HG03558 (cell line): ENCODE data around the gene CENPA.
"Not testable (repeated sequence)": the region's sequence is repeated elsewhere in the genome, so short reads cannot be mapped to it uniquely, and the experiment has no call there.

ENCODE experiments used
- ATAC-seq: cut with Tn5 transposase; IDR thresholded peaks from one replicate; pipeline ENCODE4 v1.9.1; 2021; ENCODE audit warnings: moderate number of reproducible peaks; ENCODE audit not compliant: unreplicated experiment; ENCODE audit errors: extremely low read depth

The CENPA gene

GRCh38 chr2:26784570-26785234 lies 1.2 kb upstream of the CENPA start:
- ATAC-seq: no peak

- ATAC-seq: no peak
Observed at GRCh38 chr2:26786207-26787028, 562 bp downstream of the CENPA start.

GRCh38 chr2:26792720-26793119 lies 6.9 kb downstream of the CENPA start:
- ATAC-seq: no peak

- ATAC-seq: no peak
Observed at GRCh38 chr2:26793518-26793917, 7.7 kb downstream of the CENPA start.

- ATAC-seq: not testable (repeated sequence)
Observed at GRCh38 chr2:26795135-26795534, 9.3 kb downstream of the CENPA start.

GRCh38 chr2:26801328-26801727 lies 15.5 kb downstream of the CENPA start:
- no peak for ATAC-seq

DNA sequence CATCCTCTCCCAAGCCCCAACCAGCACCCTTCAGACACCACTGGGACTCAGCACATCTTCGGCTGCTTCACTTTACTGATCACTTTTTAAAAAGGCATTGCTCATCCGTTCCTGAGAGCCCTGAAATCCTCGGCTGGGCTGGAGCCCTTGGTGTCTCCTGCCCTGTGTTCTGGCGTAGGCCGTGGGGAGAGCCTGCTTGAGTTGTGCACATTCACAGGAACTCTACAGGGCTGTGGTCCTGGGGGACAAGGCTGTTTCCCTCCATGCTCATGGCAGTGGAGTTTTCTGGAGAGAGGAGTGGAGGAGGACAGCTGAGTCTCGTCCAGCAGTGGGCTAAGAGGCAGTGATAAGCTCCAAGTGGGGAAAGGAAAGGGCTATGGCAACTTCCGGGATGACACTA lies 15.9 kb downstream of the CENPA start:
- no peak for ATAC-seq

DNA sequence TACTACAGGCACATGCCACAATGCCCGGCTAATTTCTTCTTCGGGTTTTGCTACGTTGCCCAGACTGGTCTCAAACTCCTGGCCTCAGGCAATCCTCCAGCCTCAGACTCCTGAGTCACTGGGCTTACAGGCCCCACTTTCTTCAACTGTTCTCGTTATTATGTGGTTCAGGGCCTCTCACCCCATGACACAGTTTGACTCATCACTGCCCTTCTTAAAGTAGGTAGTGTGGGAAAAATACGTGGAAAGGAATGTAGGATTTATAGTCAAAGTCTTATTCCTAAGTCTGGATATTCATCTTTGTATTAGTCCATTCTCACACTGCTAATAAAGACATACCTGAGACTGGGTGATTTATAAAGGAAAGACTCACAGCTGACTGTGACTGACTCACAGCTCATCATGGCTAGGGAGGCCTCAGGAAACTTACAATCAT lies 19.4 kb downstream of the CENPA start:
- ATAC-seq: no peak

DNA sequence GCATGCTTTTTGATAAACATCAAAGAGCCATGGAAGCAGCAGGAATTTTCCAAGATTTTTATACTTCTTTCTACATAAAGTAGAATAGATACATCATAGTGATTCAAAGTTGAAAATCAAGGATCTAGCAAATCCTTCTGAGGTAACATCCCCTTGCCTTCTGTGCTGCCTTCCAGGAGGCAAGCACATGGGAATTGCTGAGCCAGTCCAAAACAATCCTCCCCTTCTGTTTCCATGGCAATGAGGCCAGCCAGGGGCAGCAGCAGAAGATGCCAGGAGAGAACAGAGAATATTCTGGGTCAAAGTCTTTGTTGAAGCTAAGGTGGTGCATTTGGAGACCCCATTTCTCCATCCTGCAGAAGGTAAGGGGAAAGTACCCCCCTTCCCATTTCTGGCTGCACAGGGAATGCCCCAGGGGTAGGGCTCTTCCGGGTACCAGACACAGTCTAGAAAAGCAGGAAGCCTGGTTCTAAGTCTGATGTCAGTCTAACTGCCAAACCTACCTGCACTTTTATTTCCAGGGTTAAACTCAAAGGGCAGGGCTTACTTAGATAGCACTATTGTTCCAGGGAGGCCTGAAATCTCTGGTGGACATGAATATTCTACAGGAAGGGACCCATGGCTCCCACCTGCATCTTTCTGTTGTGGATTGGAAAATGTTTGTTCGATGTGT lies 22.1 kb downstream of the CENPA start:
- ATAC-seq: no peak

DNA sequence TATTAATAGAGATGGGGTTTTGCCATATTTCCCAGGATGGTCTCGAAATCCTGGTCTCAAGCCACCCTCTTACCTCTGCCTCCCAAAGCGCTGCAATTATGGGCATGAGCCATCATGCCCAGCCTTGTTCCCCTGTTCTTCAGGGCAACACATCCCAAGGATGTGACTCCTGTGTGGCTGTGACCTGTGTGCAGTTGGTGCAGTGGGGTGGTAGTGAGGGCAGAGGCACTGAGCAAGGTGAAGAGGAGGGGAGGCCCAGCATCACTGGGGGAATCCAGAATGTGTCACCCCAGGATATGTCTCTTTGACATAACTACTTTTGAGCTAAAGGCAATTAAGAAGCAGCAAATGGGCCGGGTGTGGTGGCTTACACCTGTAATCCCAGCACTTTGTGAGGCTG lies 23.4 kb downstream of the CENPA start:
- no peak for ATAC-seq

DNA sequence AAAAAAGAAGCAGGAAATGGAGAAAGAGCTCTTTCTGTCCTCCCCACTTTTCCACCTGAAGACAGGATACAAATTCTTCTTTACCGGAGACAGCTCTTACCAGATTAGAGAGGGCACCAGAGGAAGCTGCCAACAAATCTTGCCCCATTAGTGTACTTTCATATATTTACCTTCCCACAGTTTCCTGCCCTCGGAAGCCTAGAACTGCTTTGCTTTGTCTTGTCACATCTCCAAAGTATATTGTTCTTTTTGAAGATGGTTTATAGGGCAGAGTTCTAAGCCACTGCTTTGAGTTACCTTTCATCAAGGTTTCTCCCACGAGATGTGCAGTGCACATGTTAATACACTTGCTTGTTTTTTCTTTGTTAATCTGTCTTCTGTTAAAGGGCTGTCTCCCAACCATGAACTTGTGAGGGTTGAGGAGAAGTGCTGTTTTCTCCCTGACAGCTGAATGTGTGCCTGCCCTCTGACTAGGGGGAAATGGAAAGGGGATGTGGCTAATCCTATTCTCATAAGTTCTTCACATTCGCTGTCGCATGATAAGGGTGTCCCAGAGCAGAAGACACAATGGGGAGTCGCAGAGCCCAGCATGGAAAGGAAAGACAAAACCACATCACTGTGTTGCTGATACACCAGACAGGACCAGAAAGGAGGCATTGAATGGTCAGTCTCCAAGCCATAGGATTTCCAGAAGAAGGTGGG lies 24.2 kb downstream of the CENPA start:
- no peak for ATAC-seq

DNA sequence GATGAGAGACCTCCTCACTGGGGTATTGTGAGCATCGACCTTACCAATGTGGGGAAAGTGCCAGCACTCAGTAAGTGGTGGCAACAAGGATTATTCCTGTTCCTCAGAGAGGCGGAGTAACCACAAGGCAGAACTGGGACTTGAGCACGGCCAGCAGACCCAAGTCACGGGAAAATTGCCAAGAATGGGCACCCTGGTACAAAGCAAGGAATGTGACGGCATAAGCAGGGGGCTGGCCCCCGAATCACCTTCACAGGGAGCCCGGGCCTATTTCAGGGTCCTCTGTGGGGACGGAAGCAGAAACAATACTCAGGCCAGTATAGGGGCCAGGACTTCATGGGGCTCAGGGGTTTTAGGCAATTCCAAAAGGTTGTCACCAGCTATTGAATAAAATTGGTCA lies 25.4 kb downstream of the CENPA start:
- ATAC-seq: no peak

DNA sequence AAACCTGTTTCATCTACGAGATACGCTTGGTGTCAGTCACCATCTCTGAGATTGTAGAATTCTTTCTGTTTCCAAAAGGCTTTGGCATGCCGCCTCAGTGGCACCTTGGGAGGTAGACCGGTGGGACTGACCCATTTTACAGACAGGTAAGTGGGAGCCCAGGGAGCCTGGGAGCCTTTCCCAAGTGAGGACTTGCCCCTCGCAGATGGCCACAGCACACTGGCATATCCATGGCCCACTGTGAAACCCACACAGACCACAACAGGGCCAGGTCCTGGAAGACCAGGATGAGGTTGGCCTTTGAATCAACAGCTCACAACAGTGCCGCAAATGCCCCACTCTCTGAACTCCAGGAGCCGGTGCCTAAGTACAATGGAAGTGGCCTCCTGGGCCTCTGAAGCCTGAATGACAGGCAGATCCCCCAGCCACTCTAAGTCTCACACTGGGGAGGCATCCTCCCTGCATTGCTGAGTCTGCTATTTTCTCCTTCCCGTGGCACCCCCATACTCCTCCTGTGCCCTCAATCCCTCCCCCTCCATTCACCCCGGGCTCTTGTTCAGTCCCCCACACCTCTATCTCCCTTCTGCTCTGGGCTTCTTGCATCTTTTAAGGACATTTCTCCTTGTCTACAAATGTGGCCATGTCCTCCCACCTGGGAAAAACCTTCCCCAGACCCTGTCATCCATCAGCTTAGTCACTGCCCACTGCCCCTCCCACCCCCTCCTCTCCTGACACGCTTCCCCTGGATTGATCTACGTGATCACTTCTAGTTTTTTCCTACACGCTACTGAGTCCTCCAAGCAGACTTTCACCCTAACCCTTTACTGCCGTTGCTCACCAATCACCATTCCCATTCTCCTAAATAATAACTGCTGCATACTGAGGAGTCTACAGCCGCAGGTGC lies 26.2 kb downstream of the CENPA start:
- no peak for ATAC-seq

- no peak for ATAC-seq
Observed at GRCh38 chr2:26812731-26813130, 26.9 kb downstream of the CENPA start.

GRCh38 chr2:26814072-26814765 lies 28.4 kb downstream of the CENPA start:
- ATAC-seq: not testable (repeated sequence)

- no peak for ATAC-seq
Observed at GRCh38 chr2:26816893-26817292, 31.0 kb downstream of the CENPA start.

DNA sequence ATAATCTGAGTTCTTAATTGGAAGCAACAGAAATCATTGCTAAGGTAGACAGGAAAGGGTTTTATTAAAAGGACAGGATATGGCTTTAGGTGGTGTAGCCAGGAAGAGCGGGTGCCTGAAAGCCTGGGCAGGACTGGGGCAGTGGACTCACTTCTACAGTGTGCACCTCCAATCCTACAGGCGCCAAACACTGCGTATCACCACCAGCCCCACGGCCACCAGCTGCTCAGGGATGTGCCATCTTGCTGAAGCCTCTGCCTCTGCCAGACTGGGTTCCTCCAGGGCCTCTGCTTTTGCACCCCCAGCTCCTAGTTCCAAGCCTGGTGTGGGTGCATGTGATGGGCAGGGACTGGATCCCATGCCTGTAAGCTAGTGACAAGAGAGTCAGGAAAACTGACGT lies 32.4 kb downstream of the CENPA start:
- no peak for ATAC-seq

DNA sequence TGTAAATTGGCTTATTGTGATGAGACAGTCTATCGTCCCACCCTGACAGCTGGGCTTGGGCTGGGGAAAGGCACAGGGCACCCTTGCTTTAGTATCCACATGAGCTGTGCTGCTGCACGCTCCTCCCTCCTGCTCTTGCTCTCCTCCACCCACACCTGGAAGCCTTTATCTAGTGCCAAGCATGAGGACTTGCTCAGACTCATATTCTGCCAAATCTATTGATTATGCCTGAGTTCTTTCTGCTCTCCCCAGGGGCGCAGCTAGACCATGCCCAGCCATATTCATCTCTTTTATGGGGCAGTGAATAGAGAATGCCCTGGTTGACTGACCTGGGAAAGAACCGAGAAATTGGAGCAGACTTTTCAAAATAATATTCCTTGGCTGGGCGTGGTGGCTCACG lies 33.1 kb downstream of the CENPA start:
- ATAC-seq: no peak

DNA sequence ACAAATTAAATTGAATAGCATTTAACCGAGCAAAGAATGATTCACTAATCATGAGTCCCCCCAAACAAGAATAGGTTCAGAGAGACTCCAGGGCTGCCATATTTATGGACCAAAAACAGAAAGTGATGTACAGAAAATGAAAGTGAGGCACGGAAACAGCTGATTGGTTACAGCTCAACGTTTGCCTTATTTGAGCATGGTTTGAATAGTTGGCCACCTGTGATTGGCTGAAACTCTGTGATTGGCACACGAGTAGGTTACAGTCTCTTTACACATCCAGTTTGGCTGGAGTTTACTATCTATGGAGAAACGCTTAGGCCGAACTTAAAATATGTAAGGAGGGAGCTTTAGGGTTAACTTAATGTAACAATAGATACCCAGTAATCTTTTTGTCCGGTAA lies 35.1 kb downstream of the CENPA start:
- ATAC-seq: no peak
